Astrocyte (in vitro differentiated cells and primary cell): ENCODE results near the gene SLC25A21. TPM values are rescaled to one million over a fixed set of nuclear protein-coding genes. Genes with fewer than 3 reads are reported as not detected.

Source experiments
- DNase-seq: peaks from one replicate; pipeline ENCODE4 v3.0.0-alpha.2; 2010; ENCODE audit warnings: low read depth
- FAIRE-seq: peaks from 2 replicates; lab custom pipeline; 2011; peaks lifted over from hg19 to GRCh38; lab: Jason Lieb, UNC
- H2AFZ ChIP-seq: 2 replicates; pipeline ENCODE4 v1.6.0; 2012; ENCODE audit warnings: low read depth, low read length, inconsistent platforms
- H3K27ac ChIP-seq: 2 replicates; pipeline ENCODE4 v1.5.1; 2011; ENCODE audit warnings: low read depth, low read length, inconsistent platforms
- H3K27me3 ChIP-seq: 2 replicates; pipeline ENCODE4 v1.6.0; 2011; ENCODE audit warnings: low read length, inconsistent platforms; ENCODE audit not compliant: insufficient read depth
- H3K36me3 ChIP-seq: 2 replicates; pipeline ENCODE4 v1.5.1; 2011; ENCODE audit warnings: low read length, inconsistent platforms; ENCODE audit not compliant: insufficient read depth
- H3K4me1 ChIP-seq: 2 replicates; pipeline ENCODE4 v1.5.1; 2011; ENCODE audit warnings: low read length, inconsistent platforms; ENCODE audit not compliant: insufficient read depth
- H3K4me2 ChIP-seq: 2 replicates; pipeline ENCODE4 v1.6.0; 2012; ENCODE audit warnings: low read length, inconsistent platforms
- H3K4me3 ChIP-seq: 2 replicates; pipeline ENCODE4 v1.5.1; 2011; ENCODE audit warnings: low read depth, mild to moderate bottlenecking, low read length, inconsistent platforms; ENCODE audit not compliant: insufficient read depth
- H3K79me2 ChIP-seq: 2 replicates; pipeline ENCODE4 v1.6.0; 2012; ENCODE audit warnings: mild to moderate bottlenecking, low read length, inconsistent platforms; ENCODE audit not compliant: insufficient read depth
- H3K9ac ChIP-seq: 2 replicates; pipeline ENCODE4 v1.6.0; 2012; ENCODE audit warnings: mild to moderate bottlenecking, low read length, inconsistent platforms
- H3K9me3 ChIP-seq: 2 replicates; pipeline ENCODE4 v1.5.1; 2012; ENCODE audit warnings: low read depth, mild to moderate bottlenecking, low read length, inconsistent platforms; ENCODE audit not compliant: insufficient read depth
- H4K20me1 ChIP-seq: 2 replicates; pipeline ENCODE4 v1.6.0; 2012; ENCODE audit warnings: low read length, inconsistent platforms; ENCODE audit not compliant: insufficient read depth
- H3K27ac Mint-ChIP-seq: one replicate; pipeline ENCODE4 v1.8.0; 2021; ENCODE audit warnings: mild to moderate bottlenecking, mixed read lengths; ENCODE audit not compliant: unreplicated experiment
- H3K27me3 Mint-ChIP-seq: one replicate; pipeline ENCODE4 v1.8.0; 2021; ENCODE audit warnings: low read depth, mixed read lengths; ENCODE audit not compliant: unreplicated experiment
- H3K36me3 Mint-ChIP-seq: one replicate; pipeline ENCODE4 v1.8.0; 2021; ENCODE audit warnings: low read depth, mixed read lengths; ENCODE audit not compliant: unreplicated experiment
- H3K4me1 Mint-ChIP-seq: one replicate; pipeline ENCODE4 v1.8.0; 2021; ENCODE audit warnings: low read depth, mixed read lengths; ENCODE audit not compliant: unreplicated experiment
- H3K4me3 Mint-ChIP-seq: one replicate; pipeline ENCODE4 v1.8.0; 2021; ENCODE audit warnings: mild to moderate bottlenecking, moderate library complexity, mixed read lengths; ENCODE audit not compliant: unreplicated experiment
- H3K9me3 Mint-ChIP-seq: one replicate; pipeline ENCODE4 v1.8.0; 2021; ENCODE audit warnings: mild to moderate bottlenecking, mixed read lengths; ENCODE audit not compliant: unreplicated experiment
- EZH2 ChIP-seq: IDR thresholded peaks from 2 replicates; pipeline ENCODE4 v1.6.1; 2012; ENCODE audit warnings: mild to moderate bottlenecking, low read length, inconsistent platforms; ENCODE audit not compliant: insufficient read depth
- total RNA-seq: library from RNA; stranded (reverse); gene quantifications from 2 replicates; pipeline ENCODE4 v1.2.1, GENCODE V29; 2021
- TF ChIP-seq, protein P1 (sequence below): IDR thresholded peaks from 2 replicates; pipeline ENCODE4 v1.5.1; 2011; ENCODE audit warnings: low read depth, mild to moderate bottlenecking, inconsistent platforms, low read length, moderate library complexity; ENCODE audit not compliant: insufficient read depth

Gene SLC25A21
- total RNA-seq, 1 donor from 2014 or later: 1.5 TPM

- Histone ChIP-seq H3K9me3 (peaks cover 11% of the 10 kb centered on the region), H4K20me1 (no peaks in the 10 kb centered on the region), H3K79me2 (no peaks in the 10 kb centered on the region), H3K4me1 (peaks cover 15% of the 10 kb centered on the region), H3K36me3 (no peaks in the 10 kb centered on the region), H3K27me3 (peaks cover 97% of the 10 kb centered on the region), H3K27ac (no peak overlapping the region), H3K9ac (no peak overlapping the region), H2AFZ (no peak overlapping the region), H3K4me3 (no peak overlapping the region), H3K4me2 (no peak overlapping the region)
- Mint-ChIP-seq H3K4me1 (peaks cover 5% of the 10 kb centered on the region), H3K9me3 (peaks cover 12% of the 10 kb centered on the region), H3K36me3 (no peaks in the 10 kb centered on the region), H3K27ac (no peak overlapping the region), H3K4me3 (no peak overlapping the region), H3K27me3 (peaks cover 98% of the 10 kb centered on the region)
- TF ChIP-seq, protein P1, sequence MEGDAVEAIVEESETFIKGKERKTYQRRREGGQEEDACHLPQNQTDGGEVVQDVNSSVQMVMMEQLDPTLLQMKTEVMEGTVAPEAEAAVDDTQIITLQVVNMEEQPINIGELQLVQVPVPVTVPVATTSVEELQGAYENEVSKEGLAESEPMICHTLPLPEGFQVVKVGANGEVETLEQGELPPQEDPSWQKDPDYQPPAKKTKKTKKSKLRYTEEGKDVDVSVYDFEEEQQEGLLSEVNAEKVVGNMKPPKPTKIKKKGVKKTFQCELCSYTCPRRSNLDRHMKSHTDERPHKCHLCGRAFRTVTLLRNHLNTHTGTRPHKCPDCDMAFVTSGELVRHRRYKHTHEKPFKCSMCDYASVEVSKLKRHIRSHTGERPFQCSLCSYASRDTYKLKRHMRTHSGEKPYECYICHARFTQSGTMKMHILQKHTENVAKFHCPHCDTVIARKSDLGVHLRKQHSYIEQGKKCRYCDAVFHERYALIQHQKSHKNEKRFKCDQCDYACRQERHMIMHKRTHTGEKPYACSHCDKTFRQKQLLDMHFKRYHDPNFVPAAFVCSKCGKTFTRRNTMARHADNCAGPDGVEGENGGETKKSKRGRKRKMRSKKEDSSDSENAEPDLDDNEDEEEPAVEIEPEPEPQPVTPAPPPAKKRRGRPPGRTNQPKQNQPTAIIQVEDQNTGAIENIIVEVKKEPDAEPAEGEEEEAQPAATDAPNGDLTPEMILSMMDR: no peak
- TF ChIP-seq EZH2: no peak
- no peak for FAIRE-seq
- no peak for DNase-seq
Observed at GRCh38 chr14:36652542-36653201, 519.7 kb downstream of the SLC25A21 start.

DNA sequence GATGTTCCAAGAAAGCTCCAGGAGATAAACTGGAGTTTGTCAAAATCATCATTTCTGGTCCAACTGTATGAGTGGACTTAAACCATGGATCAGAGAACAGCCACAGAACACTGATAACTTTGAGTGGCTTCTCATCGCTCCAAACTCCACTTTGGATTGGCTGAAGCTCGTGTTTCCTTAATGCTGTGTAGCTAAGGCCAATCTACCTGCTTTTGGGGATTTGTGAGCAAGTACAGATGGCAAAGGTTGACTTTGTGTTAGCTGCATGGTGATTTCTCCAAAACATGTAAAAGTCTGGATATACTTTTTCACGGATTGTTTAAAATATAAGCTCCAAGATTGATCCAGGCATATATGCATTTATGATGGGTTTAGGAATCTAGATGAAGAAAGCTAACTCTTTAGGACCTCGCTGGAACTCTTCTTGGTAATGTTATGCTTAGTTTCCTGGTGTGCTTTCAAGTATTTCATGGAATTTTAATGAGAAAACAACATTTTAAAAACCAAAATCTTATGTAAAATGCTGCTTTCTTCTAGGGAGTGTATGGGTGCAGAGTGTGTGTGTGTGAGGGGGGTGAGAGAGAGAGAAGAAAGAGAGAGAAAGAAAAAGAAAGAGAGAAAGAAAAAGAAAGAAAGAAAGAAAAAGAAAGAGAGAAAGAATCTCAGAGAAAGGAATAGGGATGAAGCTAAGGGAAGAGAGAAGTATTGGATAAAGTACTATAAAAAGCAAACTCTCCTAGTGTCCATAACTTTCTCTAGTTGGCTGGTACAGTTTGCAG is 522.3 kb downstream of the SLC25A21 start:
- Mint-ChIP-seq H3K9me3 (peaks cover 3% of the 10 kb centered on the region), H3K27me3 (peaks cover 90% of the 10 kb centered on the region), H3K4me3 (no peak overlapping the region), H3K4me1 (peaks cover 1% of the 10 kb centered on the region), H3K36me3 (no peaks in the 10 kb centered on the region), H3K27ac (no peak overlapping the region)
- H3K4me2 ChIP-seq: no peak overlapping the region
- FAIRE-seq: no peak
- peaks cover 5% of the 10 kb centered on the region for H3K9me3 ChIP-seq
- H3K9ac ChIP-seq: no peak overlapping the region
- no peak for DNase-seq
- no peak for TF ChIP-seq EZH2
- TF ChIP-seq, protein P1: no peak
- no peak overlapping the region for H3K4me3 ChIP-seq
- H3K79me2 ChIP-seq: no peaks in the 10 kb centered on the region
- no peaks in the 10 kb centered on the region for H3K36me3 ChIP-seq
- peaks cover 15% of the 10 kb centered on the region for H3K4me1 ChIP-seq
- H2AFZ ChIP-seq: no peak overlapping the region
- no peak overlapping the region for H3K27ac ChIP-seq
- H4K20me1 ChIP-seq: no peaks in the 10 kb centered on the region
- H3K27me3 ChIP-seq: peaks cover 95% of the 10 kb centered on the region
